ENCODE measurements around the gene CERS6.
"Not testable (repeated sequence)": the region's sequence is repeated elsewhere in the genome, so short reads cannot be mapped to it uniquely, and the experiment has no call there.

Gene CERS6

GRCh38 chr2:168455645-168456520, at the start of gene CERS6:
CERS6 (plus strand) TSS chr2:168456272; CDS start chr2:168456449, 177 bp downstream.
- H3K4me3 ChIP-seq (replicated peaks; ENCODE audit: low read depth, low read length), result peak within 1 kb of the TSS; percentile 79
- TF ChIP-seq CTCF (IDR thresholded peaks at IDR 0.05; ENCODE audit: low read depth, low read length, missing control alignments), result no peak
- DNase-seq (ENCODE audit: extremely low read depth, low read depth), result peak; percentile 61

GRCh38 chr2:168412301-168412700, 43.8 kb upstream of the CERS6 start:
- H3K4me3 ChIP-seq (replicated peaks; ENCODE audit: low read depth, low read length); DNase-seq (ENCODE audit: extremely low read depth, low read depth): not testable (repeated sequence)

DNA sequence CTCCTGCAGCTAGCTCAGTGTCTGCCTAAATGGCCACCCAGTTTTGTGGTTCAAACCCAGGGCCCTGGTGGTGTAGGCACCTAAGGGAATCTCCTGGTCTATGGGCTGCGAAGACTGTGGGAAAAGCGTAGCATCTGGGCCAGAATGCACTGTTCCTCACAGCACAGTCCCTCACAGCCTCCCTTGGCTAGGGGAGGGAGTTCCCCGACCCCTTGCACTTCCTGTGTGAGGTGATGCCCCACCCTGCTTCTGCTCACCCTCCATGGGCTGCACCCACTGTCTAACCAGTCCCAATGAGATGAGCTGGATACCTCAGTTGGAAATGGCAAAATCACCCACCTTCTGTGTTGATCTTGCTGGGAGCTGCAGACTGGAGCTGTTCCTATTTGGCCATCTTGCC, 43.0 kb upstream of the CERS6 start:
- not testable (repeated sequence) for DNase-seq (ENCODE audit: extremely low read depth, low read depth); H3K4me3 ChIP-seq (replicated peaks; ENCODE audit: low read depth, low read length)

DNA sequence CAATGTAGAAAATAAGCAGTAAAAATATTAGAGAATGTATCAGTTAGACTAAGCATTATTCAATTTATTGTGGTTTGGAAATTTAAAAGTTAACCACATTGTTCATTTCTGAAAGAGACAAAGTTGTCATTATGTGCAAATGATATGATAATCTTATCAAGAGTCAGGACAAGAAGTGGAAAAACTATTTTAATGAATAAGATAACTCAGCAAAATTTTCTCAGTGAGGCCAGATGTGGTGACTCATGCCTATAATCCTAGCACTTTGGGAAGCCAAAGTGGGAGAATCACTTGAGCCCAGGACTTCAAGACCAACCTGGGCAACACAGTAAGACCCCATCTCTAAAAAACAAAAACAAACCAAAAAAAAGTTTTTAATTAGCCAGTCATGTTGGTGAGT, 39.5 kb upstream of the CERS6 start:
- no peak for TF ChIP-seq CTCF (IDR thresholded peaks at IDR 0.05; ENCODE audit: low read depth, low read length, missing control alignments)
- H3K4me3 ChIP-seq (replicated peaks; ENCODE audit: low read depth, low read length), result no peak overlapping the region
- no peak for DNase-seq (ENCODE audit: extremely low read depth, low read depth)

- H3K4me3 ChIP-seq (replicated peaks; ENCODE audit: low read depth, low read length), result no peak overlapping the region
- DNase-seq (ENCODE audit: extremely low read depth, low read depth), result no peak
- no peak for TF ChIP-seq CTCF (IDR thresholded peaks at IDR 0.05; ENCODE audit: low read depth, low read length, missing control alignments)
Observed at GRCh38 chr2:168422584-168422983, 33.5 kb upstream of the CERS6 start.

GRCh38 chr2:168424112-168424951, 31.7 kb upstream of the CERS6 start:
- TF ChIP-seq CTCF (IDR thresholded peaks at IDR 0.05; ENCODE audit: low read depth, low read length, missing control alignments), result no peak
- peak; percentile 36 for DNase-seq (ENCODE audit: extremely low read depth, low read depth)
- no peak overlapping the region for H3K4me3 ChIP-seq (replicated peaks; ENCODE audit: low read depth, low read length)

GRCh38 chr2:168424971-168425370, 31.1 kb upstream of the CERS6 start:
- DNase-seq (ENCODE audit: extremely low read depth, low read depth), result no peak
- H3K4me3 ChIP-seq (replicated peaks; ENCODE audit: low read depth, low read length), result no peak overlapping the region
- TF ChIP-seq CTCF (IDR thresholded peaks at IDR 0.05; ENCODE audit: low read depth, low read length, missing control alignments), result no peak
